ENCODE data around the gene SELPLG. TPM values are rescaled to one million over a fixed set of nuclear protein-coding genes. Genes with fewer than 3 reads are reported as not detected.

SELPLG gene
- total and polyA plus RNA-seq, 2 donors (not counting 1 experiment from before 2014, with no cell fraction given) = 6.1 to 8.0 TPM

DNA sequence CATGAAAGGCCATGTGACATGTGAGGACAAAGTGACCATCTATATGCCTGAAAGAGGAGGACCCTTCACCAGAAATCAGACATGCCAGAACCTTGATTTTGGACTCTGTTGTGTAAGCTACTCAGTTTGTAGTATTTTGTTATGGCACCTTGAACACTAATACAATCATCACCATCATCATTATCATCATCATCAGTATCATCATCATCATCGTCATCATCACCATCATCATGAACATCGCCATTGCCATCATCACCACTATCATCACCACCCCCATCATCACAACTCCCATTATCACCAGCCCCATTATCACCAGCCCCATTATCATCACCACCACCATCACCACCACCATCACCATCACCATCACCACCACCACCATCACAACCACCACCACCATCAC is 55.4 kb downstream of the SELPLG start:
- DNase-seq = no peak
- Histone ChIP-seq H3K4me1 (ENCODE audit: control insufficient read depth in 2 of 2, insufficient read depth in 2 of 2, low read length in 2 of 2) (peaks cover 11 to 13% of the 10 kb centered on the region in 2 donors), H3K4me3 (ENCODE audit: control extremely low read depth in 1 of 5, extremely low read depth in 1 of 5, insufficient read depth in 1 of 5, low read depth in 2 of 5, low read length in 4 of 5) (no peak overlapping the region), H3K9ac (ENCODE audit: low read length) (no peak overlapping the region), H3K36me3 (replicated peaks in 1 of 2; ENCODE audit: control extremely low read depth in 1 of 2, control insufficient read depth in 1 of 2, extremely low read depth in 1 of 2, insufficient read depth in 2 of 2, low read length in 1 of 2) (no peaks in the 10 kb centered on the region), H3K79me2 (ENCODE audit: control insufficient read depth, insufficient read depth, low read length) (no peaks in the 10 kb centered on the region), H4K20me1 (ENCODE audit: control insufficient read depth, insufficient read depth, low read length, poor library complexity, severe bottlenecking) (no peaks in the 10 kb centered on the region), H3K27me3 (replicated peaks in 1 of 4; ENCODE audit: control extremely low read depth in 1 of 4, control insufficient read depth in 3 of 4, insufficient read depth in 4 of 4, low read length in 3 of 4) (no peaks in the 10 kb centered on the region), H3K27ac (ENCODE audit: low read length in 2 of 2) (no peak overlapping the region), H3K9me3 (ENCODE audit: control extremely low read depth in 1 of 3, control insufficient read depth in 2 of 3, insufficient read depth in 1 of 3, low read length in 2 of 3) (peaks cover 0 to 4% (median 0%) of the 10 kb centered on the region in 3 donors), H2AFZ (ENCODE audit: insufficient read depth, low read depth, low read length, poor library complexity, severe bottlenecking) (no peak overlapping the region), H3K4me2 (replicated peaks; ENCODE audit: low read depth, low read length, poor library complexity, severe bottlenecking) (no peak overlapping the region)
- POLR2A ChIA-PET = no interaction called here
- CTCF ChIA-PET = interaction anchor here (3.0 to 4.2 kb wide), 2 partner anchors 40 to 225 kb away, joined by 14 to 29 read pairs; no protein-coding TSS in a partner anchor
- no peak overlapping the region for H3K4me3 Mint-ChIP-seq
- H3K9me3 Mint-ChIP-seq (ENCODE audit: insufficient read depth) = peaks cover 3% of the 10 kb centered on the region
- no peak for ATAC-seq (ENCODE audit: low read depth)
- H3K27me3 Mint-ChIP-seq = no peaks in the 10 kb centered on the region
- no peak overlapping the region for H3K27ac Mint-ChIP-seq
- intact Hi-C loops (cut with micrococcal nuclease) = no loop called here
- H3K4me1 Mint-ChIP-seq = peaks cover 37% of the 10 kb centered on the region
- 94% methylated on average over 2 of the region's 2 CpGs for WGBS (ENCODE audit: insufficient coverage)
- no peak for TF ChIP-seq EZH2 (IDR thresholded peaks at IDR 0.05; ENCODE audit: borderline replicate concordance, insufficient read depth, low read depth, low read length, poor library complexity, severe bottlenecking)
- TF ChIP-seq CTCF (IDR thresholded peaks at IDR 0.05) = no peak

DNA sequence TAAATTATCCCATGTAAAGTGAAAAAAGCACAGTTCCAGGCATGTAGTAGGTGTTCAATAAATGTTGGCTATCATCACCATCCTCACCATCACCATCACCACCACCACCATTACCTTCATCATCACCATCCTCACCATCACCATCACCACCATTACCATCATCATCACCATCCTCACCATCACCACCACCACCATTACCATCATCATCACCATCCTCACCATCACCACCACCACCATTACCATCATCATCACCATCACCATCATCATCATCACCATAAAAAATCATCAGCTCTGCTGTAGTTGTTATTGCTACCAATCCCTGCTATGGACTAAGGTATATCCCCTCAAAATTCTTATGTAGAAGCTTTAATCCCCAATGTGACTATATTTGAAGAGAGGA is 56.2 kb downstream of the SELPLG start:
- CTCF ChIA-PET = interaction anchor here (0.7 to 4.2 kb wide), 4 partner anchors 34 to 1666 kb away, joined by 3 to 29 read pairs (median 8); no protein-coding TSS in a partner anchor
- Mint-ChIP-seq H3K27ac (peak overlapping the region; percentile 32), H3K4me3 (no peak overlapping the region), H3K9me3 (ENCODE audit: insufficient read depth) (peaks cover 3% of the 10 kb centered on the region), H3K27me3 (no peaks in the 10 kb centered on the region), H3K4me1 (peaks cover 44% of the 10 kb centered on the region)
- H2AFZ ChIP-seq (ENCODE audit: insufficient read depth, low read depth, low read length, poor library complexity, severe bottlenecking) = no peak overlapping the region
- ATAC-seq (ENCODE audit: low read depth) (no peak), DNase-seq (no peak)
- no peaks in the 10 kb centered on the region for H4K20me1 ChIP-seq (ENCODE audit: control insufficient read depth, insufficient read depth, low read length, poor library complexity, severe bottlenecking)
- TF ChIP-seq CTCF (IDR thresholded peaks at IDR 0.05) (no peak), EZH2 (IDR thresholded peaks at IDR 0.05; ENCODE audit: borderline replicate concordance, insufficient read depth, low read depth, low read length, poor library complexity, severe bottlenecking) (no peak)
- H3K27me3 ChIP-seq (replicated peaks in 1 of 4; ENCODE audit: control extremely low read depth in 1 of 4, control insufficient read depth in 3 of 4, insufficient read depth in 4 of 4, low read length in 3 of 4) = no peaks in the 10 kb centered on the region
- H3K9ac ChIP-seq (ENCODE audit: low read length) = no peak overlapping the region
- peaks cover 0 to 4% (median 0%) of the 10 kb centered on the region in 3 donors for H3K9me3 ChIP-seq (ENCODE audit: control extremely low read depth in 1 of 3, control insufficient read depth in 2 of 3, insufficient read depth in 1 of 3, low read length in 2 of 3)
- no peaks in the 10 kb centered on the region for H3K79me2 ChIP-seq (ENCODE audit: control insufficient read depth, insufficient read depth, low read length)
- intact Hi-C loops (cut with micrococcal nuclease) = no loop called here
- POLR2A ChIA-PET = no interaction called here
- no peak overlapping the region for H3K4me3 ChIP-seq (ENCODE audit: control extremely low read depth in 1 of 5, extremely low read depth in 1 of 5, insufficient read depth in 1 of 5, low read depth in 2 of 5, low read length in 4 of 5)
- H3K4me2 ChIP-seq (replicated peaks; ENCODE audit: low read depth, low read length, poor library complexity, severe bottlenecking) = no peak overlapping the region
- H3K27ac ChIP-seq (ENCODE audit: low read length in 2 of 2) = no peak overlapping the region
- H3K36me3 ChIP-seq (replicated peaks in 1 of 2; ENCODE audit: control extremely low read depth in 1 of 2, control insufficient read depth in 1 of 2, extremely low read depth in 1 of 2, insufficient read depth in 2 of 2, low read length in 1 of 2) = no peaks in the 10 kb centered on the region
- H3K4me1 ChIP-seq (ENCODE audit: control insufficient read depth in 2 of 2, insufficient read depth in 2 of 2, low read length in 2 of 2) = peaks cover 19 to 21% of the 10 kb centered on the region in 2 donors
